Nephron (organoid): ENCODE measurements around the gene UST.
A peak's percentile ranks its signal among the peaks of the same experiment; 100 is the strongest.

Experiments used
- H3K27ac Mint-ChIP-seq, 3 experiments: 2 replicates each; pipeline ENCODE4 v1.8.0; 2020; ENCODE audit warnings: mixed read lengths in 3 of 3, mild to moderate bottlenecking in 2 of 3, moderate library complexity in 1 of 3
- H3K27me3 Mint-ChIP-seq: 2 replicates; pipeline ENCODE4 v1.8.0; 2021; ENCODE audit warnings: low read depth, mild to moderate bottlenecking, moderate library complexity, mixed read lengths
- H3K36me3 Mint-ChIP-seq: 2 replicates; pipeline ENCODE4 v1.8.0; 2020; ENCODE audit warnings: low read depth, mixed read lengths
- H3K4me1 Mint-ChIP-seq: 2 replicates; pipeline ENCODE4 v1.8.0; 2020; ENCODE audit warnings: mixed read lengths
- H3K4me3 Mint-ChIP-seq, 3 experiments: 2 replicates each; pipeline ENCODE4 v1.8.0; 2020; ENCODE audit warnings: mild to moderate bottlenecking in 3 of 3, mixed read lengths in 3 of 3, moderate library complexity in 2 of 3
- H3K9me3 Mint-ChIP-seq: 2 replicates; pipeline ENCODE4 v1.8.0; 2020; ENCODE audit warnings: mixed read lengths
- CTCF ChIP-seq, 3 experiments: fragments of 200-600 bp; sonication (generic); IDR thresholded peaks; one replicate each; pipeline ENCODE4 v1.5.0; 2021; ENCODE audit warnings: antibody characterized with exemption in 3 of 3; ENCODE audit not compliant: unreplicated experiment in 3 of 3

Gene UST

GRCh38 chr6:149062653-149063348 is 316.0 kb downstream of the UST start:
- Mint-ChIP-seq H3K27me3 (no peaks in the 10 kb centered on the region), H3K36me3 (no peaks in the 10 kb centered on the region), H3K9me3 (no peaks in the 10 kb centered on the region), H3K27ac (peak overlapping the region in 1 of 3 experiments; percentile 30), H3K4me3 (no peak overlapping the region), H3K4me1 (peaks cover 67% of the 10 kb centered on the region)
- no peak for TF ChIP-seq CTCF (IDR thresholded peaks at IDR 0.05; ENCODE audit: unreplicated experiment in 3 of 3)

- Mint-ChIP-seq H3K4me3 (no peak overlapping the region), H3K36me3 (no peaks in the 10 kb centered on the region), H3K27ac (peak overlapping the region in 2 of 3 experiments; percentile 27 to 52), H3K27me3 (no peaks in the 10 kb centered on the region), H3K9me3 (no peaks in the 10 kb centered on the region), H3K4me1 (peaks cover 61% of the 10 kb centered on the region)
- TF ChIP-seq CTCF (IDR thresholded peaks at IDR 0.05; ENCODE audit: unreplicated experiment in 3 of 3) = no peak
Measured at GRCh38 chr6:149063468-149063867, 316.6 kb downstream of the UST start.

GRCh38 chr6:149064001-149064659 is 317.3 kb downstream of the UST start:
- Mint-ChIP-seq H3K36me3 (no peaks in the 10 kb centered on the region), H3K4me1 (peaks cover 60% of the 10 kb centered on the region), H3K27ac (peak overlapping the region; percentile 29 to 61 (median 52)), H3K9me3 (no peaks in the 10 kb centered on the region), H3K27me3 (no peaks in the 10 kb centered on the region), H3K4me3 (no peak overlapping the region)
- no peak for TF ChIP-seq CTCF (IDR thresholded peaks at IDR 0.05; ENCODE audit: unreplicated experiment in 3 of 3)

- Mint-ChIP-seq H3K27me3 (no peaks in the 10 kb centered on the region), H3K27ac (peak overlapping the region; percentile 29 to 61 (median 52)), H3K36me3 (no peaks in the 10 kb centered on the region), H3K9me3 (no peaks in the 10 kb centered on the region), H3K4me1 (peaks cover 55% of the 10 kb centered on the region), H3K4me3 (no peak overlapping the region)
- TF ChIP-seq CTCF (IDR thresholded peaks at IDR 0.05; ENCODE audit: unreplicated experiment in 3 of 3) = no peak
Measured at GRCh38 chr6:149064660-149065015, 317.8 kb downstream of the UST start.

GRCh38 chr6:149065121-149065520 is 318.3 kb downstream of the UST start:
- H3K36me3 Mint-ChIP-seq = no peaks in the 10 kb centered on the region
- H3K4me3 Mint-ChIP-seq = no peak overlapping the region
- TF ChIP-seq CTCF (IDR thresholded peaks at IDR 0.05; ENCODE audit: unreplicated experiment in 3 of 3) = no peak
- H3K27ac Mint-ChIP-seq = peak overlapping the region in 2 of 3 experiments; percentile 52 to 61
- H3K9me3 Mint-ChIP-seq = no peaks in the 10 kb centered on the region
- peaks cover 50% of the 10 kb centered on the region for H3K4me1 Mint-ChIP-seq
- H3K27me3 Mint-ChIP-seq = no peaks in the 10 kb centered on the region
